Hippocampal formation (tissue), 2 donors: ENCODE results near the gene ARHGAP22.

ENCODE experiments used
- DNase-seq, 2 donors: peaks; one replicate each; lab custom pipeline; 2025; lab: John Stamatoyannopoulos, UW

The ARHGAP22 gene

GRCh38 chr10:48552946-48553564 lies 51.8 kb downstream of the ARHGAP22 start:
- DNase-seq = no peak

- DNase-seq = peak; percentile 56 to 69
Observed at GRCh38 chr10:48551861-48552591, 52.8 kb downstream of the ARHGAP22 start.

- no peak for DNase-seq
Observed at GRCh38 chr10:48550977-48551376, 53.9 kb downstream of the ARHGAP22 start.

DNA sequence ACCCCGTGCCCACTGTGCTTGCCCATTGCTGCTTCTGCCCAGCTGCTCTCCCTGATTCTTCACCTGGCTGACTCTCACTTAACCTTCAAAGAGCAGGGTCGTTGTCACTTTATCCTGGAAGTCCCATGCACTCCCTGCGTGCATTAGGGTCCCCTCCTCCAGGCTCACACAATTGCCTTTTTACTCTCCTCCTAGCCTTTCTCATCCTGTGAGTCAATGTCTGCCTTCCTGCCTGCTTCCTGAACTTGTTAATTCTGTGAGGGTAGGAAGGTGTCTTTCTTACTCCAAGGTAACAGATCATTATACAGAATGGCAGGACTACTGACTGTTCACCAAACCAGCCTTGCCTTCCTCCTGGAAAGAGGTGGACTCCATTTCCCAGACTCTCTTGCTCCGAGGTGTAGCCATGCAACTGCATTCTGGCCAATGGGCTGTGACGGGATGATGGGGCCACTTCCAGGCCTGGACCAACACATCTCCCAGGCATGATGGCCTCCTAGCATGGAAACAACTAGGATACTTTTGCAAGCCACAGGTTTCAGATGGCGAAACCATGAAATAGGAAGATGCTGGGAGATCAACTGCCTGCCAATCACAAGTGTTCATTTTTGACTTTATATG lies 54.7 kb downstream of the ARHGAP22 start:
- DNase-seq = no peak

- DNase-seq = no peak
Observed at GRCh38 chr10:48549236-48549635, 55.6 kb downstream of the ARHGAP22 start.

DNA sequence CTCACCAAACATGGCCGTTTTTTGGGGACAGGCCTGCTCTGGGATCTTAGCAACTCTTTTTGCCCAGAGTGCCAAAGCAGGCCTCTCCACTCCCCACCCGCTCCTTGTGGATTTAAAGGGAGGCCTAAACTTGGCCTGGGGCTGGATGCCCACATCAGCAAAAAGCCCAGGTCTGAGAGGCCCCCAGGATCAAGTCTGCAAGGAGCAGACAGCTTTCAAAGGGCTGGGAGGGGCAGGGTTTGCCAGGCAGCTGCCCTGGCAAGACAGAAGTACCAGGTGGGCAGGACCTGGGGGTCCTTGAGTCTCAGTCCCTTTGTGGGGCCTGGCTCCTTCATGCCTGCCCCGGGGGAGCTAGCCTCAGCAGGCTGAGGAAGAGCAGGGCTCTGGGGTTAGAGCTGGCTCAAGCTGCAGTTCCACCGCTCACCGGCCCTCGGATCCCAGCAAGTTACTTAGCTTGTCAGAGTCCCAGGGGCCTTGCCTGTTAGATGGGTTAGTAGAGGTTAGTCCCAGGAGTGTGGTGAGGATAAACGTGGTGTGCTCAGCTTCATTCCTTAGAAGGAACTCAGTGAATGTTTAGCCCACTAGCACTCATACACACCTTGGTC lies 56.2 kb downstream of the ARHGAP22 start:
- no peak for DNase-seq

DNA sequence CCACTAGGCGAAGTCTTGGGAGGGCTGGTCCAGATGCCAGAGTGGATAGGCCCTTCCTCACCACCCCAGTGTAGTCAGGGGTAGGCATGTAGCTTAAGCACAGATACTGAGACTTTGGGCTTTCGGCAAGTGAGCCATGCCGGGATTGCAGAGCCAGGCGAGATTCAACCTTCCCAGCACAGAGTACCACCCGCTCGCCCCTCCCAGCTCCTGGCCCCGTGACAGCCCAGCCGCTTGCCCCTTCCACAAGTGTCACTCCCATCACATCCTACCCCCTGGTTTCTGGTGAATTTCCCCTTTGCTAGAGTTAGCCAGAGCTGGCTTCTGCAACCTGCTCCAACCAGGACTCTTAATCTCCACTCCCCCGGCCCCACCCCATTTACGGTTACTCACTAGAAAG lies 56.9 kb downstream of the ARHGAP22 start:
- DNase-seq = no peak

DNA sequence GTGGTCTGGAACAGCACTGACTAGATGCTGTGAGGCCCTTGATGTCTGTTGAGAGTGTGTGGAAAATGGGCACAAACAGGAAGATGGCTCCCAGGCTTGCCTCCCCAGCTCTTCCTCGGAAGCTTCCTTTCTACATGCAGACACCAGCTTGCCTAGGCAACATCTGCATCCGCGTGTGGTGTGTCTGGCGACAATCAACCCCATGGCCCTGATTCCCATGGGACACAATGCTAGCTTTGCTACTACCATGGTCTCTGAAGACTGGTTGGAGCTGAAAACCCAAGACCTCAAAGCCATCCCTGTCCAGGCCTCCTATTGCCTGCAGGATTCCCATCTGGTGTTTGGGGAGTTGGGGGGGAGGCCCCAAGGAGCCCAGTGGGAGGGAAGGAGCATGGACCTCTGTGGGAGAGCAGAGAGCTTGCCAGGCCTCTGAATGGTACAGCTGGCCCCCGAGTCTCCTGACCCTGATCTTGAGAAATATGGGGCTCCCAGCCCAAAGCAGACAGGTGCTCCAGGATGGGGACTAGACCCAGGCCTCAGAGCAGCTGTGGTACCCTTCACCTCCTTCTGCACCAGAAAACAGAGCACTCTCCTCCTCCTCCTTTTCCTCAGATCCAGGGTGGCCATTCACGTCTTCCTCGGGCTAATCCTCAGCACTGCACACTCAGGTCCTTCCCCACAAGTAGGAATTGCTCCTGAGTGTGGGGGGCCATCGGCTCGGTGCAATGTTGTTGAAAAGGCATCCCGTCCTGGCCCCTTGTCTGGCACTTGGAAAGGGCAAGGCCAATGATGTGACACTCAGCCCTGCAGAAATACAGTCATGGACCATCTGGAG lies 57.6 kb downstream of the ARHGAP22 start:
- no peak for DNase-seq

GRCh38 chr10:48545462-48546145 lies 59.3 kb downstream of the ARHGAP22 start:
- DNase-seq = no peak

DNA sequence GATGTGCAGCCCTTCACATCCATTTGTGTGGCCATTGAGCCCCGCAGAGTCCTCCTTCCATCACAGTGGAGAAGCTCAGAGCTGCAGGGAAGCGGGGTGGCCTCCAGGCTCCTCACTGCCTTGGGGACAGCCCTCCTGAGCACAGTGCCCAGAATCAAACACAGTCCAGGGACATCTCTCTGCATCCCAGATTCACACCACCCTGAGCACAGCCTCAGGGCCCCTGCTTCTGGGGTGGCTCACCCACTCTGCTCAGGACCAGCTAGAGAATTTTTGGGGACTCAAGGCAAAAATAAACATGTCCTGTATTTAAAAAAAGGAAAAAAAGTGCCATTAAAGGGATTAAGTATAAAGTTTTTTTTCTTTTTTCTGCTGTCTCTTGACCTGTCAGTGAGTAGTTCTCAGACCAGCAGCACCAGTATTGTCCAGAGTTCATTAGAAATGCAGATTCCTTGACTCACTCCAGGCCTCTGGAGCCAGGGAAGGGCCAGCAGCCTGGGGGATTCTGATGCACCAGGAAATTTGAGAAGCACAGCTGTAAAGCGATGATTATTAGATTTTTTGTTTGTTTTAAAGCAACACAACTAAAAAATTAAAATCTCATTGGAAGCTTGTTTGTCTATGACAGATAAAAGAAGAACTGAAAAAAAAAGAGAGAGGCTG lies 61.6 kb downstream of the ARHGAP22 start:
- DNase-seq = no peak

DNA sequence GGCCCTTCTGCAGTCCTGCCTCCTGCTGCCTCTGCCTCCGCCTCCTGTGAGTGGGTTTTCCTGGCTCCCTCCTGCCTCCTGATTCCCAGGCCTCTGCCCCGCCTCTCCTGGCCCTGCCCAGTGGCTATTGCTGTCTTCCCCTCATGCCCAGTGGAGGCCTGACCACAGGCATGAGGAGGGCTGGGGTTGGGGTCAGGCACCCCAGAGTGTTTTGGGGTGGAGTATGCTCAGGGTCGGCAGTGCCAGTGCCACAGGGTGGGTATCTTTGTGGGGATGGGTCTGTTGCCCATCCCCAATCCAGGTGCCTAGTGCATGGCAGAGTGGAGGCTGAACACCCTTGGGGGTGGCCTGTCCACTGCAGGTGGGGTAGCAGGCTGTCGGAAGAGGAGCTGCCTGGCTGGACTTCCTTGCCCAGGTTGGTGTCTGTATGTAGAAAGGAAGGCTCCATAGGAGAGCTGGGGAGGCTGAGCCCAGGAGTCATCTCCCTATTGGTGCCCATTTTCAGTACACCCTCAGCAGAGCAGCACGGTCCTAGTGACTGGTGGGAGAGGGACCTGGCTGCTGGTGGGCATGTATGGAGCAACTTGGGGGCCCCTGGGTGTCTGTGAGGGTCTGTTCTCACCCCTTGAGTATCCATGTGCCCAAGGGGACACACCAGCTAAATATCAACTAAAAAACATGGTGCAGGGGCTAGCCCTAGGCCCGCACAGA lies 62.2 kb downstream of the ARHGAP22 start:
- no peak for DNase-seq

DNA sequence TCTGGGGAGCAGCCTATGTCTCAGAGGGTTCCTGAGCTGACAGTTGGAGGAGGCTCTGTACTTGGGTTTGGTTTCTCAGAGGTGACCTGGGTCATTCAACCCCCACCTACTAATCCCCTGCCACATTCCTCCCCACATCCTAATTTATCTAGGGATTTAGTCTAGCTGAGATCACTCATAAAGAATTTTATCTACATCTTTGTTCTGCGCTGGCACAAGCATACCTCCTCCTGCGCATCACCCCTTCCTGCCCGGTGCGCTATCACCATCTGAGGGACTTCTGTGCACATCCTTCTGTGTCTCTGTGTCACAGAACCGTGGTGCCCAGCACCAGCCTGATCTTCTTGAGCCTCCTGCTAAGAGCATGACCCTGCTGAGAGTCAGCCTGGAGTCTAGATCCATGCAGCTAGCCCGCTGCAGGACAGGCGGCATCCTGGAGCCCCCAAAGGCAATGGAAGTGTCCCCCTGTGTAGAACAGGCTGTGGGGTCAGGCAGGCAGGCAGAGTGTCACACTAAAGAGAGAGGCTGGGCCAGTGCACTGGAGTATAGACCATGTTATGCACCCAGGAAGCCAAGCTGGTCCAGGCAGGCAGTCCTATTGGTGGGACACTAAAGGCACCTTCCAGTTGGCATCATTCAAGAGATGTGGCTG lies 63.6 kb downstream of the ARHGAP22 start:
- DNase-seq = no peak

DNA sequence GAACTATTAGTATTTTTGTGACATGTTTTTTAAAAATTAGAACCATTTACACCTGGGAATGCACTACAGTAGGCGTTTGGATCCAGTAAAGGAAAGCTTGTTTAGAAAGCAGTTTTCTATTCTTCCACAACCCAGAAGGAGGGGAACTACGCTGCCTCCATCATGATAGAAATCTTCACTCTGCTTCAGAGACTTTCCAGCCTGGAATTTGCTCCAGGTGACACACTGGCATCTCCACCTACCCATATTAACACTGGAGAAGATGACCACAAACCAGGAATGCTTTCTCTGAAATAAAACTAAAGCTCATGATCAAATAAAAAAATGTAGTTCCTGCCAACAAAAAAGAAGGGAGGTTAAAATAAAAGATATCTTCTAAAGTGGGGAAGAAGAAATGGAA lies 66.3 kb downstream of the ARHGAP22 start:
- no peak for DNase-seq

- DNase-seq = no peak
Observed at GRCh38 chr10:48536916-48537890, 67.7 kb downstream of the ARHGAP22 start.

DNA sequence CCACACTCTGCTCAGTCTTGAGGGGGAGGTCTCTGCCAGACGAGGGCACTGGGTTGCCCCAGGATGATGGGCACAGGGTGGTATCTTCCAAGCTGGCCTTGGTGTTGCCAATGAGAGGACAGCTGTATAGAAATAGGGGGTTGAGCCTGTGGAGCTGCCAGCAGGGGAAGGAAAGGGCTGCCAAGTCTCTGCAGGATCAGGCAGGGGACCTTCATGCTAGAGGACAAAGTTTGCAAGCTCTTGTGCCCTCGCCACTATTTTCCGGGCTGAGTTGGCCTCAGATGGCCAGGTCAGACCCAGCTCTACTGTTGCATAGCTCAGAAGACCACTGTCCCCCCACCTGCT lies 68.7 kb downstream of the ARHGAP22 start:
- DNase-seq = no peak

DNA sequence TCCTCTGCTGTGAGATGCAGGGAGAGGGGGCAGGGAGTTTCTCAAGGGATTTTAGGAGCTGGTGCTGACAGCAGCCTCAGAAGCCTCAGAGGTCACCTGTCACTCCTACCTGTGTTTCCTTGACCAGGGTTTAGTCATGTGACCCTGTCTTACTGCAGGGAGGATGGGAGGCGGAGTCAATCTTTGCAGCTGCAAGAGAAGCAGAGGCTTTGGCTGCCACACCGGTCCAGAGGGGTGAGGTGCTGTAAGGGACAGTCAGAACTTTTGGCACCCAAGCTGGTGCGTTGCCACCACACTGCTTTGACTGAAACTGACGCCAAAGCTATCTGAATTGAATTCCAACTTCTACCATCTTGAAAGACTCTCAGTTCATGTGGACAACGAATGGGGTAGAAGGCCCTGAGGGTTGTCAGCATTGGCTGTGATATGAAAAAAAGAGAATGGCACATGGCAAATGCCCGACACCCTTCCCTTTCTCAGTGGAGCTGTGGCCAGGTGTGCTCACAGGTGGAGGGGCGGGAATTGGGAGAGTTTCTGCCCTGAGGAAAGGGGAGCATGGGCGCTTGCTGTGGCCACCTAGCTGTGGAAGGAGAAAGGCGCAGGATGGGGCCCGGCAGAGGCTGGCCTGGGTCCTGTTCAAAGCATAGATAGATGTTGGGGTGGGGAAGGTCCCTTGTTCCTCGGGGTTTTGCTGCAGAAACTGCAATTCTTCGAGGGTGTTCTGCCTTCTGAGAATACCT lies 69.3 kb downstream of the ARHGAP22 start:
- no peak for DNase-seq

GRCh38 chr10:48533951-48534720 lies 70.7 kb downstream of the ARHGAP22 start:
- peak; percentile 26 to 36 for DNase-seq
